Measurements from ENCODE around the gene DYRK4.

- TF ChIP-seq POLR2AphosphoS5 (IDR thresholded peaks at IDR 0.05; ENCODE audit: low read depth) (no peak), CTCF (IDR thresholded peaks at IDR 0.05; ENCODE audit: insufficient read depth, low read length) (no peak), REST (IDR thresholded peaks at IDR 0.05; ENCODE audit: insufficient replicate concordance, low read depth) (no peak), GABPA (IDR thresholded peaks at IDR 0.05; ENCODE audit: low read depth) (no peak), SPI1 (IDR thresholded peaks at IDR 0.05; ENCODE audit: borderline replicate concordance, low read depth) (no peak)
Observed at GRCh38 chr12:4588916-4589315, 26.9 kb downstream of the DYRK4 start.
